Measurements from ENCODE around the gene P2RY11. TPM values are rescaled to one million over a fixed set of nuclear protein-coding genes. Genes with fewer than 3 reads are reported as not detected.

P2RY11 gene
- total and polyA plus RNA-seq, 4 donors = 0.68 to 5.3 (median 3.7) TPM

- Histone ChIP-seq H3K27me3 (ENCODE audit: control insufficient read depth in 4 of 4, insufficient read depth in 4 of 4, low read length in 3 of 4) (no peaks in the 10 kb centered on the region), H3K9ac (ENCODE audit: low read depth in 1 of 2, low read length in 2 of 2) (no peak overlapping the region), H3K36me3 (ENCODE audit: control insufficient read depth in 4 of 4, insufficient read depth in 3 of 4, low read depth in 1 of 4, low read length in 3 of 4) (peaks cover 15 to 48% (median 23%) of the 10 kb centered on the region in 4 donors), H3K27ac (ENCODE audit: low read depth in 1 of 2, low read length in 2 of 2) (no peak overlapping the region), H3K4me3 (ENCODE audit: low read depth in 1 of 3, low read length in 3 of 3) (no peak overlapping the region), H3K4me1 (ENCODE audit: control insufficient read depth in 4 of 4, insufficient read depth in 4 of 4, low read length in 3 of 4) (peaks cover 0 to 13% (median 11%) of the 10 kb centered on the region in 4 donors), H3K9me3 (ENCODE audit: control insufficient read depth in 4 of 4, low read length in 3 of 4) (no peaks in the 10 kb centered on the region)
- WGBS = 94% methylated on average over 44 of the region's 44 CpGs
- DNase-seq (ENCODE audit: low spot score) = no peak
- no peak for TF ChIP-seq REST (IDR thresholded peaks at IDR 0.05)
- TF ChIP-seq GABPA (IDR thresholded peaks at IDR 0.05 in 1 of 2, conservative IDR thresholded peaks at IDR 0.05 in 1 of 2) = no peak
- TF ChIP-seq RXRA (IDR thresholded peaks at IDR 0.05) = no peak
- TF ChIP-seq ATF3 (IDR thresholded peaks at IDR 0.05) = no peak
- no peak for TF ChIP-seq MAX (IDR thresholded peaks at IDR 0.05)
- TF ChIP-seq ZBTB33 (IDR thresholded peaks at IDR 0.05) = no peak
- no peak for TF ChIP-seq FOXA2 (IDR thresholded peaks at IDR 0.05)
- no peak for TF ChIP-seq CTCF (IDR thresholded peaks at IDR 0.05; ENCODE audit: low read depth, low read length, missing input control)
- TF ChIP-seq FOXA1 (IDR thresholded peaks at IDR 0.05) = no peak
- TF ChIP-seq JUND (IDR thresholded peaks at IDR 0.05) = no peak
- no peak for TF ChIP-seq HNF4G (IDR thresholded peaks at IDR 0.05)
- no peak for TF ChIP-seq HNF4A (conservative IDR thresholded peaks at IDR 0.05)
- TF ChIP-seq TAF1 (conservative IDR thresholded peaks at IDR 0.05) = no peak
- no peak for TF ChIP-seq NR2F2 (IDR thresholded peaks at IDR 0.05)
- no peak for TF ChIP-seq RAD21 (IDR thresholded peaks at IDR 0.05)
- no peak for TF ChIP-seq YY1 (IDR thresholded peaks at IDR 0.05)
- no peak for TF ChIP-seq SP1 (IDR thresholded peaks at IDR 0.05)
- TF ChIP-seq EGR1 (IDR thresholded peaks at IDR 0.05; ENCODE audit: low read depth in 2 of 2) = no peak
Measured at GRCh38 chr19:10110076-10110971, 1.2 kb upstream of the P2RY11 start.

Measured in liver (tissue), 9 donors.